DMS53 treated with DMSO at 0.1 percent for 48 hours (cell line): ENCODE data around the gene DNAH3.
"Not testable (repeated sequence)": the region's sequence is repeated elsewhere in the genome, so short reads cannot be mapped to it uniquely, and the experiment has no call there.

ENCODE experiments used
- DNase-seq: peaks from one replicate; lab custom pipeline; 2025; ENCODE audit not compliant: unreplicated experiment; lab: John Stamatoyannopoulos, UW

The DNAH3 gene, protein sequence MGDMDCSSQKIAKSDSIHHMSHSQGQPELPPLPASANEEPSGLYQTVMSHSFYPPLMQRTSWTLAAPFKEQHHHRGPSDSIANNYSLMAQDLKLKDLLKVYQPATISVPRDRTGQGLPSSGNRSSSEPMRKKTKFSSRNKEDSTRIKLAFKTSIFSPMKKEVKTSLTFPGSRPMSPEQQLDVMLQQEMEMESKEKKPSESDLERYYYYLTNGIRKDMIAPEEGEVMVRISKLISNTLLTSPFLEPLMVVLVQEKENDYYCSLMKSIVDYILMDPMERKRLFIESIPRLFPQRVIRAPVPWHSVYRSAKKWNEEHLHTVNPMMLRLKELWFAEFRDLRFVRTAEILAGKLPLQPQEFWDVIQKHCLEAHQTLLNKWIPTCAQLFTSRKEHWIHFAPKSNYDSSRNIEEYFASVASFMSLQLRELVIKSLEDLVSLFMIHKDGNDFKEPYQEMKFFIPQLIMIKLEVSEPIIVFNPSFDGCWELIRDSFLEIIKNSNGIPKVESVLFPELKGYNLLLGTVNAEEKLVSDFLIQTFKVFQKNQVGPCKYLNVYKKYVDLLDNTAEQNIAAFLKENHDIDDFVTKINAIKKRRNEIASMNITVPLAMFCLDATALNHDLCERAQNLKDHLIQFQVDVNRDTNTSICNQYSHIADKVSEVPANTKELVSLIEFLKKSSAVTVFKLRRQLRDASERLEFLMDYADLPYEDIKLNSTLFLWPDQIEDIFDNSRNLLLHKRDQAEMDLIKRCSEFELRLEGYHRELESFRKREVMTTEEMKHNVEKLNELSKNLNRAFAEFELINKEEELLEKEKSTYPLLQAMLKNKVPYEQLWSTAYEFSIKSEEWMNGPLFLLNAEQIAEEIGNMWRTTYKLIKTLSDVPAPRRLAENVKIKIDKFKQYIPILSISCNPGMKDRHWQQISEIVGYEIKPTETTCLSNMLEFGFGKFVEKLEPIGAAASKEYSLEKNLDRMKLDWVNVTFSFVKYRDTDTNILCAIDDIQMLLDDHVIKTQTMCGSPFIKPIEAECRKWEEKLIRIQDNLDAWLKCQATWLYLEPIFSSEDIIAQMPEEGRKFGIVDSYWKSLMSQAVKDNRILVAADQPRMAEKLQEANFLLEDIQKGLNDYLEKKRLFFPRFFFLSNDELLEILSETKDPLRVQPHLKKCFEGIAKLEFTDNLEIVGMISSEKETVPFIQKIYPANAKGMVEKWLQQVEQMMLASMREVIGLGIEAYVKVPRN (N-terminal part only)

GRCh38 chr16:21150375-21151001 lies at the start of gene DNAH3:
DNAH3 (minus strand) TSS chr16:21150846; CDS start chr16:21150319, 527 bp downstream.
- peak; percentile 47 for DNase-seq

DNA sequence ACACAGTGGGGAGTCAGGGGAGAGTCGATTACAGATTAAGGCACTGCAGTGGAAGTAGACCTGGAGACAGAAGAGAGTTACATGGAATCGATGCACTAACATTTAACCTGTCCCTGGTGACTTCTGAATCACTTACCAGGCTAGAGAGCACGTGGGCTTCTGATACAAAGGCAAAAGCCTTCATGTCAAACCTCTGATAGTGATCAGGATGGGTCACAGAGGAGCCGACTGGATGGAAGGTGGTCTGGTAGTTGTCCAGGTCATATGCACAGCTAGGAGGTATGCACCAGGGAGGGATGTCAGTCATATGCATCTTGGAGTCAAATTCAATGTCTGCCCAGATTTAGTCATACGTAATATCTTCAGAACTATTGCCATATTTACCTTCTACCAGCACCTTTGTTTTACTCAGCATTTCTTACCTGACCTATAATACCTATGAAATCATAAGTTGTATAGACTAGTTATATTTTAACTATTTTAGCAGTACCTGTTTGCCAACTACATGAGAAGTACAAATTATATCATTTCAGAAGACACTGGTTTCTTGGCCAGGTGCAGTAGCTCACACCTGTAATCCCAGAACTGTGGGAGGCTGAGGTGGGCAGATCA lies 49.1 kb upstream of the DNAH3 start:
- no peak for DNase-seq

DNA sequence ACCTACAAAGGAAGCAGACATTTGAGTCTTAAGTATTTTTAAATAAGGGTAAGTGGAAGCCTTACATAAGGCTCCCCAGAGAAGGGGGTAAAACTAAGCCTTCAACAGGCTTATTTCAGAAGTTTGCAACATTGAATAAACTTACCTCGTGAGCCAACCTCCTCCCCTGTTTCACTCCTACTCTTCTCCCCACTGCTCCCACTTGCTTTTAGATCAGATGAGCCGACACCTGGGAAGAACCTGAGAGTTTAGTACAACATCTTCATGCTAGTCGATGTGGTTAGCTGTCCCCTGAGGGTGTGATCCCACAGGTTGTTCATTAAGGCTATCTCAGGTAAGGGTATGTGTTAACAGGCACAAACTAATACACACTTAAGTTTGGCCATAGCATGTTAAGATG lies 47.0 kb upstream of the DNAH3 start:
- no peak for DNase-seq

DNA sequence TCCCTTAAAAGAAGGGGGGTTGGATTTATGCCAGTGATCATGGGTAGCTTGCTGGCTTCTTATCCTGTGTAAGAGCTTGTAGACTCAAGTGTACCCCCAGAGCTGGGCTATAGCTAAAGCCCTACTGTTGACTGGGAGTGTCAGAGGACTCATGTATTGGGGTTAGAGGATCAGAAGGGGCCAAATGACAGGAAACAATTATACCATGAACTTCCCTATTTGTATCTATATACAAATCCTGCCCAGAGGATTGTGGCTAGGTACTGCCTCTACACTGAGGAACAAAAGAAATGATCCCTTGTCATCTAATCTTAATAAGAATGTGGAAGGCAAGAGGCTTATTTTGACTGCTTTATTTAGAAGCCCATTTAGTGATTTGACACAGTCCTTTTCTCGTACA lies 46.5 kb upstream of the DNAH3 start:
- DNase-seq = no peak

DNA sequence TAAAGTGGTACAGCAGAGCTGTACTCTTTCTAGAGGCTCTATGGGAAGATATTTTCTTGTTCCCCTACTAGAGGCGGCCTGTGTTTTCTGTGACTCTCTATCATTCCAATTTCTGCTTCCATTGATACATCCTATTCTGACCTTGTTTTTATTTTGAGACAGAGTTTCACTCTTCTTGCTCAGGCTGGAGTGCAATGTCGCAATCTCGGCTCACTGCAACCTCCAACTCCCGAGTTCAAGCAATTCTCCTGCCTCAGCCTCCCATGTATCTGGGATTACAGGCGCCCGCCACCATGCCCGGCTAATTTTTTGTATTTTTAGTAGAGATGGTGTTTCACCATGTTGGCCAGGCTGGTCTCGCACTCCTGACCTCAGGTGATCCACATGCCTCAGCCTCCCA lies 44.7 kb upstream of the DNAH3 start:
- not testable (repeated sequence) for DNase-seq

- DNase-seq = no peak
Measured at GRCh38 chr16:21194771-21195301, 44.2 kb upstream of the DNAH3 start.

- DNase-seq = no peak
Measured at GRCh38 chr16:21192991-21193390, 42.3 kb upstream of the DNAH3 start.

DNA sequence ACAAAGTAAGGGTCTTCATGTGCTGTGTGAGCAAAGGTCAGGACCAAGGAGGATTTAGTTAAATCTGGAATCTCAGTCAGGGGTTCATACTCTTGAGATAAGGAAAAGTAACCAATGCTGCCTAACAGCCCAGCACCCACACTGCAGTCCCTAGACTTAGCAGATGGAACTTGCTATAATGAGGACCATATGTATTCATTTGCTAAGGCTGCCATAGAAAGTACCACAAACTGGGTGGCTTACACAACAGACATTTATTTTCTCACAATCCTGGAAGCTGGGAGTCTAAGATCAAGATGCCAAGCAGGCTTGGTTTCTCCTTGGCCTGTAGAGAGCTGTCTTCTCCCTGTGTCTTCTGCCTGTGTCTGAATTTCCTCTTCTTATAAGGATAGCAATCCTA lies 40.0 kb upstream of the DNAH3 start:
- DNase-seq = no peak

GRCh38 chr16:21190013-21190412 lies 39.4 kb upstream of the DNAH3 start:
- no peak for DNase-seq

GRCh38 chr16:21189311-21189710 lies 38.7 kb upstream of the DNAH3 start:
- DNase-seq = no peak

GRCh38 chr16:21186326-21186691 lies 35.7 kb upstream of the DNAH3 start:
- no peak for DNase-seq

GRCh38 chr16:21185659-21186325 lies 35.1 kb upstream of the DNAH3 start:
- no peak for DNase-seq

- no peak for DNase-seq
Measured at GRCh38 chr16:21184834-21185233, 34.2 kb upstream of the DNAH3 start.

DNA sequence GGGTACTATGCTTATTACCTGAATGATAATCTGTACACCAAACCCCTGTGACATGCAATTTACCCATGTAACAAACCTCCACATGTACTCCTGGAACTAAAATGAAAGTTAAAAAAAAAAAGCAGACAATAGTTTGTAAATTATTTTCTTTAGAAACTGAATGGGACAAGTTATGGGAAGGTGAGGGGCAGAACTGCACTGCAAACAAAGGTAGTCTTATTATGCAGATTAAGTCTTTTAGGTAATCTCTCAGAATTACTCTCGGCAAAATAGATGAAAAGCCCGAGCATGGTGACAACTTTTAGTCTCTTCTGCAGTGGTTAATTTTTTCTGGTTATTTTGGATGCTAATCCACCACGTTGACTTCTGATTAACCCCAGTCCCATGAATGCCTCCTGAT lies 33.3 kb upstream of the DNAH3 start:
- no peak for DNase-seq

- DNase-seq = no peak
Measured at GRCh38 chr16:21179983-21180365, 29.3 kb upstream of the DNAH3 start.

- DNase-seq = no peak
Measured at GRCh38 chr16:21179126-21179982, 28.7 kb upstream of the DNAH3 start.

DNA sequence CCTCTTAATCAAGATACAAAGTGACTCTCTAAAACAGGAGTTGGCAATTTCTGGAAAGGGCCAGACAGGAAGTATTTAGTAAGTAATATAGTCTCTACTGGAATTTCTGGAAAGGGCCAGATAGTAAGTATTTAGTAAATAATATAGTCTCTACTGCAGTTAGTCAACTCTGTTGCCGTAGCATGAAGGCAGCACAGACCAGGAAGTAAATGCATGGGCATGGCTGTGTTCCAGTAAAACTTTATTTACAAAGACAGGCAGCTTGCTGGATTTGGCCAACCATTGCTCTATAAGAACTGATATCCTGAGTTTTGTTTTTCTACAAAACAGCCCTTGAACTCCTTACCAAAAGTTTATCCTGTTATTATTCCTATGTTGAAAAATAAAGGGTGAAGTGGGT lies 24.8 kb upstream of the DNAH3 start:
- DNase-seq = no peak

DNA sequence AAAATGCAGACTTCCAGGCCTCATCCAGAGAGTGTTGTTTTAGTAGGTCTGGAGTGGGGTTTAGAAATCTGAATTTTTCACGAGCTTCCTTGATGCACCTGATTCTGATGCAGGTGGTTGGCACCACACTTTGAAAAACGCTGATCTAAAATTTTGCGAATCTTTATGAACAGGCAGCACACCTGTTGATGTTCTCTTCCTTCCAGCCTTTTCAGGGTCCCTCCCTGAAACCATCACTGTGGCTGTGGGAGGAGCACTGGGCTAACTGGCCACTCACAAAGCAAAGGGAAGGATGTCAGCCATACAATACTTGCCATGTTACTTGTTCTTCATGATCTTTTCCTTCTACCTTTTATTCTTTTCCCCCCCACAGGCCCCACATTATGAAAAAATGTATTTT lies 22.0 kb upstream of the DNAH3 start:
- DNase-seq = no peak

GRCh38 chr16:21170116-21170515 lies 19.5 kb upstream of the DNAH3 start:
- DNase-seq = not testable (repeated sequence)
